ENCODE measurements around the gene CRPPA.
"Not testable (repeated sequence)": the region's sequence is repeated elsewhere in the genome, so short reads cannot be mapped to it uniquely, and the experiment has no call there.

Gene CRPPA

GRCh38 chr7:16421333-16422102, at the start of gene CRPPA:
Gene CRPPA, minus strand, starts transcription at chr7:16421538. Its CDS starts 216 bp downstream, at chr7:16421322.
- Histone ChIP-seq H3K27ac (ENCODE audit: low read length) (peak within 1 kb of the TSS; percentile 93), H3K27me3 (ENCODE audit: low read depth, low read length) (no peaks in the 10 kb centered on the region), H3K4me1 (ENCODE audit: control insufficient read depth in 1 of 2, insufficient read depth in 2 of 2, low read length in 2 of 2) (peaks cover 0 to 17% of the 10 kb centered on the region in 2 donors), H3K36me3 (ENCODE audit: control insufficient read depth in 1 of 2, insufficient read depth in 2 of 2, low read length in 2 of 2) (peaks cover 0 to 9% of the 10 kb centered on the region in 2 donors), H3K4me3 (ENCODE audit: low read depth in 1 of 2, low read length in 2 of 2) (peak within 1 kb of the TSS; percentile 75 to 85), H3K9me3 (ENCODE audit: control insufficient read depth in 1 of 2, low read length in 2 of 2) (no peaks in the 10 kb centered on the region)

- no peaks in the 10 kb centered on the region for H3K9me3 ChIP-seq (ENCODE audit: control insufficient read depth in 1 of 2, low read length in 2 of 2)
- peak within 1 kb of the TSS; percentile 49 to 51 for H3K4me3 ChIP-seq (ENCODE audit: low read depth in 1 of 2, low read length in 2 of 2)
- H3K4me1 ChIP-seq (ENCODE audit: control insufficient read depth in 1 of 2, insufficient read depth in 2 of 2, low read length in 2 of 2) = peaks cover 0 to 4% of the 10 kb centered on the region in 2 donors
- H3K27ac ChIP-seq (ENCODE audit: low read length) = peak within 1 kb of the TSS; percentile 47
- H3K36me3 ChIP-seq (ENCODE audit: control insufficient read depth in 1 of 2, insufficient read depth in 2 of 2, low read length in 2 of 2) = no peaks in the 10 kb centered on the region
- H3K27me3 ChIP-seq (ENCODE audit: low read depth, low read length) = no peaks in the 10 kb centered on the region
Measured at GRCh38 chr7:16465469-16466361, 44.4 kb upstream of the CRPPA start, which contains the start of gene SOSTDC1. Gene SOSTDC1, minus strand, starts transcription at chr7:16465738. Its CDS starts 70 bp downstream, at chr7:16465668.

- Histone ChIP-seq H3K4me1 (ENCODE audit: control insufficient read depth in 1 of 2, insufficient read depth in 2 of 2, low read length in 2 of 2) (peaks cover 0 to 4% of the 10 kb centered on the region in 2 donors), H3K4me3 (ENCODE audit: low read depth in 1 of 2, low read length in 2 of 2) (peak overlapping the region; percentile 49 to 51), H3K9me3 (ENCODE audit: control insufficient read depth in 1 of 2, low read length in 2 of 2) (no peaks in the 10 kb centered on the region), H3K36me3 (ENCODE audit: control insufficient read depth in 1 of 2, insufficient read depth in 2 of 2, low read length in 2 of 2) (no peaks in the 10 kb centered on the region), H3K27me3 (ENCODE audit: low read depth, low read length) (no peaks in the 10 kb centered on the region), H3K27ac (ENCODE audit: low read length) (no peak overlapping the region)
Measured at GRCh38 chr7:16463949-16464715, 42.8 kb upstream of the CRPPA start.

- no peak overlapping the region for H3K4me3 ChIP-seq (ENCODE audit: low read depth in 1 of 2, low read length in 2 of 2)
- H3K27me3 ChIP-seq (ENCODE audit: low read depth, low read length) = no peaks in the 10 kb centered on the region
- no peaks in the 10 kb centered on the region for H3K9me3 ChIP-seq (ENCODE audit: control insufficient read depth in 1 of 2, low read length in 2 of 2)
- H3K36me3 ChIP-seq (ENCODE audit: control insufficient read depth in 1 of 2, insufficient read depth in 2 of 2, low read length in 2 of 2) = no peaks in the 10 kb centered on the region
- peaks cover 0 to 4% of the 10 kb centered on the region in 2 donors for H3K4me1 ChIP-seq (ENCODE audit: control insufficient read depth in 1 of 2, insufficient read depth in 2 of 2, low read length in 2 of 2)
- no peak overlapping the region for H3K27ac ChIP-seq (ENCODE audit: low read length)
Measured at GRCh38 chr7:16463520-16463919, 42.2 kb upstream of the CRPPA start.

- H3K36me3 ChIP-seq (ENCODE audit: control insufficient read depth in 1 of 2, insufficient read depth in 2 of 2, low read length in 2 of 2) = no peaks in the 10 kb centered on the region
- no peak overlapping the region for H3K4me3 ChIP-seq (ENCODE audit: low read depth in 1 of 2, low read length in 2 of 2)
Measured at GRCh38 chr7:16462431-16462889, 41.1 kb upstream of the CRPPA start.

GRCh38 chr7:16460789-16461493, 39.6 kb upstream of the CRPPA start:
- H3K27me3 ChIP-seq (ENCODE audit: low read depth, low read length) = no peaks in the 10 kb centered on the region
- no peaks in the 10 kb centered on the region for H3K9me3 ChIP-seq (ENCODE audit: control insufficient read depth in 1 of 2, low read length in 2 of 2)
- H3K4me3 ChIP-seq (ENCODE audit: low read depth in 1 of 2, low read length in 2 of 2) = no peak overlapping the region
- no peak overlapping the region for H3K27ac ChIP-seq (ENCODE audit: low read length)
- H3K36me3 ChIP-seq (ENCODE audit: control insufficient read depth in 1 of 2, insufficient read depth in 2 of 2, low read length in 2 of 2) = no peaks in the 10 kb centered on the region
- H3K4me1 ChIP-seq (ENCODE audit: control insufficient read depth in 1 of 2, insufficient read depth in 2 of 2, low read length in 2 of 2) = peaks cover 0 to under 1% of the 10 kb centered on the region in 2 donors

More at GRCh38 chr7:16462431-16462889, 41.1 kb upstream of the CRPPA start:
- no peaks in the 10 kb centered on the region for H3K9me3 ChIP-seq (ENCODE audit: control insufficient read depth in 1 of 2, low read length in 2 of 2)
- H3K27ac ChIP-seq (ENCODE audit: low read length) = no peak overlapping the region
- H3K27me3 ChIP-seq (ENCODE audit: low read depth, low read length) = no peaks in the 10 kb centered on the region
- H3K4me1 ChIP-seq (ENCODE audit: control insufficient read depth in 1 of 2, insufficient read depth in 2 of 2, low read length in 2 of 2) = peaks cover 0 to 4% of the 10 kb centered on the region in 2 donors

- not testable (repeated sequence) for H3K9me3 ChIP-seq (ENCODE audit: control insufficient read depth in 1 of 2, low read length in 2 of 2); H3K36me3 ChIP-seq (ENCODE audit: control insufficient read depth in 1 of 2, insufficient read depth in 2 of 2, low read length in 2 of 2); H3K27me3 ChIP-seq (ENCODE audit: low read depth, low read length); H3K4me1 ChIP-seq (ENCODE audit: control insufficient read depth in 1 of 2, insufficient read depth in 2 of 2, low read length in 2 of 2); H3K4me3 ChIP-seq (ENCODE audit: low read depth in 1 of 2, low read length in 2 of 2); H3K27ac ChIP-seq (ENCODE audit: low read length)
Measured at GRCh38 chr7:16456303-16456702, 35.0 kb upstream of the CRPPA start.

- Histone ChIP-seq H3K27ac (ENCODE audit: low read length) (no peak overlapping the region), H3K4me1 (ENCODE audit: control insufficient read depth in 1 of 2, insufficient read depth in 2 of 2, low read length in 2 of 2) (no peaks in the 10 kb centered on the region), H3K4me3 (ENCODE audit: low read depth in 1 of 2, low read length in 2 of 2) (no peak overlapping the region), H3K27me3 (ENCODE audit: low read depth, low read length) (no peaks in the 10 kb centered on the region), H3K9me3 (ENCODE audit: control insufficient read depth in 1 of 2, low read length in 2 of 2) (no peaks in the 10 kb centered on the region), H3K36me3 (ENCODE audit: control insufficient read depth in 1 of 2, insufficient read depth in 2 of 2, low read length in 2 of 2) (no peaks in the 10 kb centered on the region)
Measured at GRCh38 chr7:16455591-16455990, 34.3 kb upstream of the CRPPA start.

GRCh38 chr7:16450366-16450765, 29.0 kb upstream of the CRPPA start:
- Histone ChIP-seq H3K27ac (ENCODE audit: low read length) (no peak overlapping the region), H3K4me3 (ENCODE audit: low read depth in 1 of 2, low read length in 2 of 2) (no peak overlapping the region), H3K36me3 (ENCODE audit: control insufficient read depth in 1 of 2, insufficient read depth in 2 of 2, low read length in 2 of 2) (no peaks in the 10 kb centered on the region), H3K27me3 (ENCODE audit: low read depth, low read length) (no peaks in the 10 kb centered on the region), H3K9me3 (ENCODE audit: control insufficient read depth in 1 of 2, low read length in 2 of 2) (no peaks in the 10 kb centered on the region), H3K4me1 (ENCODE audit: control insufficient read depth in 1 of 2, insufficient read depth in 2 of 2, low read length in 2 of 2) (no peaks in the 10 kb centered on the region)

- H3K4me3 ChIP-seq (ENCODE audit: low read depth in 1 of 2, low read length in 2 of 2) = no peak overlapping the region
- no peak overlapping the region for H3K27ac ChIP-seq (ENCODE audit: low read length)
- no peaks in the 10 kb centered on the region for H3K9me3 ChIP-seq (ENCODE audit: control insufficient read depth in 1 of 2, low read length in 2 of 2)
- no peaks in the 10 kb centered on the region for H3K27me3 ChIP-seq (ENCODE audit: low read depth, low read length)
- no peaks in the 10 kb centered on the region for H3K36me3 ChIP-seq (ENCODE audit: control insufficient read depth in 1 of 2, insufficient read depth in 2 of 2, low read length in 2 of 2)
- no peaks in the 10 kb centered on the region for H3K4me1 ChIP-seq (ENCODE audit: control insufficient read depth in 1 of 2, insufficient read depth in 2 of 2, low read length in 2 of 2)
Measured at GRCh38 chr7:16447876-16448275, 26.5 kb upstream of the CRPPA start.

Measured in muscle layer of duodenum (tissue), 2 donors.